HG03460 (cell line): ENCODE results near the gene AP2A1.

Experiments used
- ATAC-seq: cut with Tn5 transposase; IDR thresholded peaks from one replicate; pipeline ENCODE4 v1.9.1; 2021; ENCODE audit not compliant: unreplicated experiment

The AP2A1 gene

GRCh38 chr19:49792829-49793560, 26.2 kb downstream of the AP2A1 start:
- ATAC-seq: no peak

DNA sequence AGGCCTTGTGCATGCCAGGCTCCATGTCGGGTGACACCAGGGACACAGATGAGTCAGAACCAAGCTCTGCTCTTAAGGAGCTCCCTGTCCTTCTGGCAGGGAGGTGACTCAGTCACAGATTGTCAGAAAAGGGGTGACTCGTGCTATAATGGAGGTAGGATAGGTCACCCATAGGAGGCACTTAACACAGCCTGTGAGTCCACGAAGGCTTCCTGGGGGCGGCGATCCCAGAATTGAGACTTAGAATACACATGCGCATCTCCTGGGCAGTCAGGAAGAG, 26.7 kb downstream of the AP2A1 start:
- no peak for ATAC-seq

DNA sequence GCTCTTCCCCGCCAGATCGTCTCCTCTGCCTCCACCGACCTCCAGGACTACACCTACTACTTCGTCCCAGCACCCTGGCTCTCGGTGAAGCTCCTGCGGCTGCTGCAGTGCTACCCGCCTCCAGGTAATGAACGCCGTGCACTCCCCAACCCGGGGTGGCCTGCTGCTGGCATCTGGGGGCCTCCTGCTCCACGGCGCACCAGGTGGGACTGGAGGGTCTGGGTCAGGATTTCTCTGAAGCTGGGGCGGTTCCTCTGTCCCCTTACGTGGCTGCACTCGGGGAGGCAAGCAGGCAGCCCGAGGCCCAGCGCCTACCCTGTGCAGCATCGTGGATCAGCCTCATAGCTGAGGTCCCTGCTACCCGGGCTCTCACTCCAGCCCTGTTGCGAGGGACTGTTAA, 28.8 kb downstream of the AP2A1 start:
- ATAC-seq: no peak

DNA sequence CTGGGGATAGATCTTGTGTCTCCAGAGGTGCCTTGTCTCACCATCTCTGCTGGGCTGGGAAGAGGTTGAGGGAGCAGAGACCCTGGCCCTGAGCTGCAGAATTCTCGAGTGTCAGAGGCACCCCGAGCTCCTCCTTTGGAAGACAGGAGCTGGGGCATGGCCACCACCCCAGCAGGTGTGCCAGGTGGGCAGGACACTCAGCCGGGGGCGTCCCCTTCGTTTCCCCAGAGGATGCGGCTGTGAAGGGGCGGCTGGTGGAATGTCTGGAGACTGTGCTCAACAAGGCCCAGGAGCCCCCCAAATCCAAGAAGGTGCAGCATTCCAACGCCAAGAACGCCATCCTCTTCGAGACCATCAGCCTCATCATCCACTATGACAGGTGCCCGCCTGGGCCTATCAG, 31.8 kb downstream of the AP2A1 start:
- ATAC-seq: no peak

GRCh38 chr19:49799271-49799797, 32.5 kb downstream of the AP2A1 start:
- no peak for ATAC-seq

DNA sequence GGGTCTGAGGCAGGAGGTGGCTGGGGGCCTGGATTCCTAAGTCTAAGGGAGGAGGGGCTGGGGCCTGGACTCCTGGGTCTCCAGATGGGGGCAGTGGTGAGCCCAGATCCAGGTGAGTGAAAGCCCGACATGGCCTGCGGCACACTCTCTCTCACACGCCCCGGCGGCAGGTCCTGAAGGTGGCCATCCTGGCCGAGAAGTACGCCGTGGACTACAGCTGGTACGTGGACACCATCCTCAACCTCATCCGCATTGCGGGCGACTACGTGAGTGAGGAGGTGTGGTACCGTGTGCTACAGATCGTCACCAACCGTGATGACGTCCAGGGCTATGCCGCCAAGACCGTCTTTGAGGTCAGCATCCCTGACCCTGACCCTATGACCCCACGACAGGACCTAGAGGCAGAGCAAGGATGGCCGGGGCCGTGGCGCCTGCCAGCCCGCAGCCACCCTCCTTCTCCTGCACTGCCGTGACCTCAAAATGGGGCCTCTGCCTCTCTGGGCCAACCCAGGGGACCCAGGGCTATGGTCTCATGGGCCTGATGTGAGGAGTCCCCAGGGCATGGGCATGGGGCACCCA, 33.1 kb downstream of the AP2A1 start:
- no peak for ATAC-seq

DNA sequence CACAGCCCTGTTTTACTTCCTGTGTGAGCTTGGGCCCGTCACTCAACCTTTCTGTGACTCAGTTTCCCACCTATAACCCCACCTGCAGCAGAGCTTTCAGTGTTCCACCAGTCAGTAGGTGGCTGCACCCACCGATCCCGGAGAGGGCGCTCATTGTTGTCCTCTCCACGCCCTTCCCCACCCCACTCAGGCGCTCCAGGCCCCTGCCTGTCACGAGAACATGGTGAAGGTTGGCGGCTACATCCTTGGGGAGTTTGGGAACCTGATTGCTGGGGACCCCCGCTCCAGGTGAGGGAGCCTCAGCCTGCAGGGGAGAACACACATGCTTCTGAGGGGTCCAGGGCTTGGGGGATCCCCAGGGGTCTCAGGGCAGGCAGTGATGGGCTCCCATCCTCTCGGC, 34.0 kb downstream of the AP2A1 start:
- no peak for ATAC-seq

GRCh38 chr19:49801401-49801888, 34.6 kb downstream of the AP2A1 start:
- ATAC-seq: no peak

DNA sequence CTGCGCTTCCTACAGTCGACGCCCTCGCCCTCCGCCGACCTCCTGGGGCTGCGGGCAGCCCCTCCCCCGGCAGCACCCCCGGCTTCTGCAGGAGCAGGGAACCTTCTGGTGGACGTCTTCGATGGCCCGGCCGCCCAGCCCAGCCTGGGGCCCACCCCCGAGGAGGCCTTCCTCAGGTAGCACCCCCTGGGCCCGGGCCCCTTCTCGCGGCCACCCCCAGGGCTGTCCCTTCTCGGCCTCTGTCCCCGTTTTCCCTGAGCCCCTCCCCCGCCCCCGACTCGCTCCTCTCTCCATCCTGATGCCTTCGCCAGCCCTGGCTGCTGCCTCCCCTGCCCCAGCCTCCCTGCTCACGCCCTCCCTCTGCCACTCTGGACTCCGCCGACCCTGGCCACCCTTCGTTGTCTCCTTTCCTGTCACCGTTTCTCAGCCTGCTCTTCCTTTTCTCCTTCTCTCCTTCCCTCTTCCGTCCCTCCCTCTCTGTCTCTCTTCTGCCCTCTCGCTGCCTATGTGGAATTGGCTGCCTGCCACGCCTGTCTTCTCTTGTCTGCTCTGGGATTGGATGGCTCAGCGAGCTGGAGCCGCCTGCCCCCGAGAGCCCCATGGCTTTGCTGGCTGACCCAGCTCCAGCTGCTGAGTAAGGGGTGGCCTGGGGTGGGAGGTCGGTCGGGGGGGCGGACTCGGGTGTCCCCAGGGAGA, 35.3 kb downstream of the AP2A1 start:
- no peak for ATAC-seq

DNA sequence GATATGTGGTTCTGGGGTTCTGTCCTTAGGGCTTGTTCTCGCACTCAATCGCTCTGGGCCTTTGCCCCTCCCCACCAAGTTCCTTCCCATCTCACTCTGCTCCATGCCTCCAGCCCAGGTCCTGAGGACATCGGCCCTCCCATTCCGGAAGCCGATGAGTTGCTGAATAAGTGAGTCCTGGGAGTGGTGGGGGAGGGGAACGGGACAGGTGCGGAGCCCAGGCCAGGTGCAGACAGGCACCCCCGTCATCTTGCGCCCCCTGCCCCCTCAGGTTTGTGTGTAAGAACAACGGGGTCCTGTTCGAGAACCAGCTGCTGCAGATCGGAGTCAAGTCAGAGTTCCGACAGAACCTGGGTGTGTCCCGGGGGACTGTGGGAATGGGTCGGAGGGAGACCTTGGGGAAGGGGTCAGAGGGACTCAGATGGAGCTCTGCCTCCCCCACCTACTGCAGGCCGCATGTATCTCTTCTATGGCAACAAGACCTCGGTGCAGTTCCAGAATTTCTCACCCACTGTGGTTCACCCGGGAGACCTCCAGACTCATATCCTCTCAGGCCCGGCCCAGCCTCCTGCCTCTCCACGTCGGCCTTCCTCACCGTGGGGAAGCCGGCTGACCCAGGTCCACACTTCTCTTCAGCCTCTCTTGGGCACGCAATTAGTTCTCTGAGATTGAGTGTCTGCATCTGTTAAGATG, 36.2 kb downstream of the AP2A1 start:
- no peak for ATAC-seq

DNA sequence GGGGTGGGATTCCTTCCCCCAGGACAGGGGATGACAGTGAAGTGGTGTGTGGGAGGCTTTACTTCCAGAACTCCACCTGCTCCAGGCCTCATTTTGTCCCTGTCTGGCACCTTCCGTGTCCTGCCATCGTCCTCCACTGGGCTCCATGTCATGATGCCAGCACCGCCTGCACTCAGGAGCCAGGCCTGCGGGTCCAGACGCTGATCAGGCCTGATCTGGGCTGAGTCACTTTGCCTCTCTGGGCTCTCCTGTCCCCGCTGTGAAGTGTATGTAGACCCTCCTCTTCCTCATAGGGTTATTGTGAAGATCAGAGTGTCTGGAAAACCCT, 36.7 kb downstream of the AP2A1 start:
- ATAC-seq: no peak

DNA sequence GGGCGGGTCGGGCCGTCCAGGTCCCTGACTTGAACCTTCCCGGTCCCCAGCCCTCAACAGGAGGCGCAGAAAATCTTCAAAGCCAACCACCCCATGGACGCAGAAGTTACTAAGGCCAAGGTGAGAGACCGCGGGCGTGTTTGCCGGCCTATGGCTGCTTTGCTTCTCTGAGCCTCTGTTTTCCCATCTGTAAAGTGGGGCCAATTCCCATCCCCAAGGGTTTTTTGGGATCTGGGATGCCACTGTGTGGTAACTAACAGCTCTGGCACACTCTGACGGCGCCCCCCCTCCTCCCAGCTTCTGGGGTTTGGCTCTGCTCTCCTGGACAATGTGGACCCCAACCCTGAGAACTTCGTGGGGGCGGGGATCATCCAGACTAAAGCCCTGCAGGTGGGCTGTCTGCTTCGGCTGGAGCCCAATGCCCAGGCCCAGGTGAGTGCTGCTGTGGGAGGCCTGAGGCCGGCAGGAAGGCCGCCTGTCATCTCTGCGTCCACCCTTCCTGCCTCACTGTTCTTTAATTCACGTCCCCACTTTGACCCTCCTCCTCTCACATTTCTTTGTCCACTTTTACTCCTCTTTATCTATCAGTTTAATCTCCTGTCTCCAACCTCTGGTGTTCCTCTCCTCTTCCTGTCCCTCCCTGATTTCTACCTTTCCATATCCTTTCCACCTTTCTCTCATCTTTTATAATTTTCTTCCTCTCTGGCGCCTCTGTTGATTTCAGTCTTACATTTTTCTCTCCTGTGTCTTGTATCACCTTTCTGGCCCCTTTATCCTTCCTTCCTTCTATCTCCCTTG, 39.2 kb downstream of the AP2A1 start:
- ATAC-seq: no peak

DNA sequence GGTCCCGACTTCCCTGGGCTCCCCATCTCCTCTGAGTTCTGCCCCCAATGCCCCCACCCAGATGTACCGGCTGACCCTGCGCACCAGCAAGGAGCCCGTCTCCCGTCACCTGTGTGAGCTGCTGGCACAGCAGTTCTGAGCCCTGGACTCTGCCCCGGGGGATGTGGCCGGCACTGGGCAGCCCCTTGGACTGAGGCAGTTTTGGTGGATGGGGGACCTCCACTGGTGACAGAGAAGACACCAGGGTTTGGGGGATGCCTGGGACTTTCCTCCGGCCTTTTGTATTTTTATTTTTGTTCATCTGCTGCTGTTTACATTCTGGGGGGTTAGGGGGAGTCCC, 39.8 kb downstream of the AP2A1 start:
- ATAC-seq: no peak

- ATAC-seq: no peak
Observed at GRCh38 chr19:49807058-49807903, 40.5 kb downstream of the AP2A1 start.

DNA sequence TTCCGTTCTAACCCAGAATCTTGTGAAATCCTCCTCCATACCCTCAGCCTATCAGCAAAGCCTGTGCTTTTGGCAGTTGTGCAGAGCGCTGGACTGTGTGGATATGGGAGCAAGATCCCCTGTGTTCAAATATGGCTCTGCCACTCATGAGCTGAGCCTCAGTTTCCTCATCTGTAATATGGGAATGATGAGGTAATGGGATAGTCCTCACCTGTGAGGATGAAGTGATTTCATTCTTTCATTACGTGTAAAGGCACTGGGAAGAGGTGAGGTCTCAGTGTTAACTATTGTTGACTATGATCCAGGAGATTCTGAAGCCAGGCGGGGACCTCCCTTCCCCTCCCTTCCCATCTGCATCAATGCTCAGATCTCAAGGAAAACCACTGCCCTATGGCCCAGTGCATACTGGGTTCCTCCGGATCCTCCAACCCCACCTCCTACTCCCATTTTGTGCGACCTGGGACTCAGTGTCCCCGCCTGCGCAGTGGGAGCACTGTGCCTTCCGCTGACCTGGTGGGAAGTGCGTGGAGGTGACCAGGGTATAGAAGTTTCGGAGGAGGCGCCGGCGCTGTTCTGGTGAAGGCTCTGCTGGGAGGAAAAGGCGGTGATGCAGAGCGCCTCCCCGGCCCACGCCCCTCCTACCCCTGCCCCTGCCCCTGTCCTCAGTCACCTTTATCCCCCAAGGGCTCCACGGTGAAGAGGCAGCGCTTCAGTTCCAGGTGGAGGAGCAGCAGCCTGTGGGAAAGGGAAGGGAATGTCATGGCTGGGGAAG, 41.3 kb downstream of the AP2A1 start:
- no peak for ATAC-seq

GRCh38 chr19:49808711-49809159, 41.9 kb downstream of the AP2A1 start:
- ATAC-seq: no peak

GRCh38 chr19:49809160-49809940, 42.5 kb downstream of the AP2A1 start:
- ATAC-seq: no peak

- no peak for ATAC-seq
Observed at GRCh38 chr19:49809941-49810389, 43.2 kb downstream of the AP2A1 start.
